Stimulated activated CD8-positive, alpha-beta memory T cell treated with anti-CD3 and anti-CD28 coated beads, Interleukin-12 subunit alpha, Interleukin-12 subunit beta, amount 100 ng/mL, for 1 hour (primary cell): ENCODE results near the gene TFPI.

ENCODE experiments used
- DNase-seq: peaks from one replicate; pipeline ENCODE4 v3.0.0-alpha.2; 2020; ENCODE audit warnings: low read depth

The TFPI gene

GRCh38 chr2:187503700-187504099, 50.5 kb downstream of the TFPI start:
- DNase-seq = no peak

GRCh38 chr2:187502467-187502866, 51.8 kb downstream of the TFPI start:
- DNase-seq = no peak

GRCh38 chr2:187500585-187501359, 53.5 kb downstream of the TFPI start:
- DNase-seq = no peak

GRCh38 chr2:187499941-187500532, 54.2 kb downstream of the TFPI start:
- no peak for DNase-seq

DNA sequence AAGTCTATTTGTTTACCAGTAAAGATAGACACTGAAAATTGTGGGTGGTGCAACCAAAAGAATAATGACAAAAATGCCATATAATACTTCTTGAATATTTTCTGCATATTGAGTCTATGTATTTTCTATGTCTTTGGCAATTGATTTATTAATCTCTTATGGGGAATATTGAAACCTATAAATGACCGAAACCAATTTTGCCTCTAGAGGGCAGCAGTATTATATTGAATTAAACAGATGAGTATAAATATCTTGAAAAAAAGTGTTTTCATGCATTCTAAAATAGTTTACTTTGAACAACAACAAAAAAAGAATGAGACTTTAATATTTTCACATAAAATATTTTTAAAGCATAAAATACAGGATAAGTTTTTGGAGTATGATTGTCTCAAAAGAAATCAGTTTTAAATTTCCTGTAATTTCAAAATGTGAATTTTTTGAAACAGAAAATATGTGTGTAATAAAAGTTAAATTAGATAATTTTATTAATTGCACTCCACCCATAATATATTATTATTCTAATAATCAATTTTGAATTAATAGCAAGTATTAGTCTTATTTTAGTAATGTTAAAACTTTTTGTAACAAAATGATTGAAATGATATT, 56.3 kb downstream of the TFPI start:
- DNase-seq = no peak

- DNase-seq = no peak
Measured at GRCh38 chr2:187497140-187497539, 57.1 kb downstream of the TFPI start.

DNA sequence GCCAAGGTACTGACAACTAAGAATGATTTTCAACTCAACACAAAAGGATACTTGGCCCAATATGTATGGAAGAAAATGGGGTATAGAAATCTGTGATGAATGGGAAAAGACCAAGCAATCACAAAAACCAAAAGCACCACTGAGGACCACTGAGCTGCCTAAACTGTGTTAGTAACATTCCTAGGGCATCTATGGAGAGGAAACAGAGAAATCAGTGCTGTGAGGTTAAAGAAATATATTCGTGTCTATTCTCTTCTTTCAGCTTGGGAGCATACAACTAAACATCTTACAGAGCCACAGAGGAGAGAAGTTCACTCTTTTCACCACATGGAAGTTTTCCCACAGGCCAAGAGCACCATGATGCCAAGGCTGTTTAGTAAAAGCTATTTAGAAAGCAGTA, 58.9 kb downstream of the TFPI start:
- DNase-seq = no peak

GRCh38 chr2:187493877-187494568, 60.2 kb downstream of the TFPI start:
- DNase-seq = no peak

DNA sequence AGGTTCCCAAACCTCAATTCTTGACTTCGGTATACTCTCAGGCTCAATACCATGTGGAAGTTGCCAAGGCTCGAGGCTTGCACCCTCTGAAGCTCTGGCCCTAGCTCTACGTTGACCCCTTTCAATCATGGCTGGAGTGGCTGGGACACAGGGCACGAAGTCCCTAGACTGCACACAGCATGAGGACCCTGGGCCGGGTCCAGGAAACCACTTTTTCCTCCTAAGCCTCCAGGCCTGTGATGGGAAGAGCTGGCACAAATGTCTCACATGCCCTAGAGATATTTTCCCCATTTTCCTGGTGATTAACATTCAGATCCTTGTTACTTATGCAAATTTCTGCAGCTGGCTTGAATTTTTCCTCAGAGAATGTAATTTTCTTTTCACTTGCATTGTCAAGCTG, 61.1 kb downstream of the TFPI start:
- no peak for DNase-seq

- no peak for DNase-seq
Measured at GRCh38 chr2:187486241-187486640, 68.0 kb downstream of the TFPI start.

- DNase-seq = no peak
Measured at GRCh38 chr2:187485523-187485922, 68.7 kb downstream of the TFPI start.

GRCh38 chr2:187483537-187483936, 70.7 kb downstream of the TFPI start:
- no peak for DNase-seq

- DNase-seq = no peak
Measured at GRCh38 chr2:187482796-187483195, 71.4 kb downstream of the TFPI start.

DNA sequence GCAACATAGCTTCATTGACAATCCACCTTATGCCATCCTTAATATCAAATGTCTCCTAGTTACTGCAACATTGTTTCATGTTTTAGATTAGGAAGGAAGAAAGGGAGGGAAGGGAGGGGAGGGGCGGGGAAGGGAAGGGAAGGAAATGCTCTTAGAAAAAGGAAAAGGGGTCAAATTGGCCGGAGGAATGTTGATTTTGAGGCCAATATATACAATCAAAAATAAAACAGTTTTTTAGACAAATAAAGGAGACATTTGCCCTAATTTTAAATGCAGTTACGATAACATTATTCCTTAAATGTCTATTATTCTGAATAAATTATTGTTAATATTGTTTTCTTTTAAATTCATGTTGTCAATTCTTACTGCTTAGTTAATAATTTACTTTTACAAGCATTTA, 72.7 kb downstream of the TFPI start:
- DNase-seq = no peak

DNA sequence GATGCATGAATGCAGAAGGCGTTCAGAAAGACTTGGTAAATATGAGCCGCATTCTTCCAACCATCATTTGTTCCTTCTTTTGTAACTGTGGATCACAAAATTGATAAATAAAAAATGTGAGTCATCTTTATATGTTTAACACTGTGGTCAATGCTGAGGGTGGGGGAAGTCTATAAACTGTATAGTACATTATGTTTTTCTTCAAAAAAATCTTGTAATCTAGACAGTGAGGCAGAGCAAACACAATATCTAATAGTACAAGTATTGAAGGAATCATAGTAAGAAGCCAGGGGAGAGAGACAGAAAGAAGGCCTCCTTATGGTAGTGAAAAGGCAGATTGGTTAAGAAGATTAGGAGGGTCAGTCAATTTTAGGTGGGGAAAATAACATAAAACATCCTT, 75.5 kb downstream of the TFPI start:
- no peak for DNase-seq

DNA sequence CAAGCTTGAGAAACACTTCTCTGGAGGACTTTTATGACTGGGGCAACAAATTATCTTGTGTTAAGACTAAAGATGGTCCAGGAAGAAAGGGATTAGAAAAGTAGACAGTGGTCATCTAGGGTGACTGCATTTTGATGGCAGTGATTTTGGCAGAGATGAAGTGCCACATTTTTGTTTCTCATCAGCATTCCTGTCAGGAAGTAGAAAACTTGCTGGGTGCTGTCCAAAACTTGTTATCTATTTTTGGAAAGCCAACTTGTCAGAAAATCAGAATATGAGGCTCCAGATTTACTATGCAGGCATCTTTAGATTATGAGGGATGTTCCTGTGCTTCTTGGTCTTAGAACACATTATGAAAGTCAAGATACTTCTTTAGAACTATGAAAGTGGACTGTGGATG, 77.2 kb downstream of the TFPI start:
- no peak for DNase-seq

GRCh38 chr2:187475499-187476248, 78.6 kb downstream of the TFPI start:
- DNase-seq = no peak

GRCh38 chr2:187470698-187471097, 83.5 kb downstream of the TFPI start:
- no peak for DNase-seq

DNA sequence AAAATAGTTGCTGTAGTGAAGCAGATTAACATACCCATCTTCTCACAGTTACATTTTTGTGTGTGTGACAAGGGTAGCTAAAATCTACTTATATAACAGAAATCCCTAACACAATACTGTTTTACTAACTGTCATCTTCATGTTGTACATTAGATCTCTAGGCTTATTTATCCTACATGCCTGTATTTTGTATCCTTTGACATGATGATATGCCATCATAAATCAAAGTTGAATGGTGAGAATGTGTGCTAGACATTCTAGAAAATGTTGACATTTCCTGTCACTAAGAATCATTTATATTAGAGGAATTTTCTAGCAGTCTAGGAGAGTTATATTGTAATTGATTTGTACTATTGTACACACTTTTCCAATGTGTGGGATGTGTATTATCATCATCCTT, 84.7 kb downstream of the TFPI start:
- no peak for DNase-seq

DNA sequence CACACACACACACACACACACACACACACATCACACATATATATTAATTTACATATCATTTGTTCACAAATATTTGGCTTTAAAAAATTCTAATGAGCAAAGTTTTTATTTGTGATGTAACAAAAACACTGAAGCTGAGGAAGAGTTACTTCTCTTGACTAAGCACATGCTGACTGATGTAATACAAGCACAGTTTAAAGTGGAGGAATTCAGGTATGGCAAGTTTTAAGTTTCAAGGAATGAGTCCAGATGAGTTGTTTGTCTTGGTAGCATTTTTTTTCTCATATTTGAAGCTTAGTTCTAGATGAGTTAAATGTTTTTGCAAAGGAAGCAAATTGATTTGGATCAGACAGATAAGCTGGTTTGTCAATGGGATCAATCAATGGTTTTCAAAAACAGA, 86.0 kb downstream of the TFPI start:
- DNase-seq = no peak

DNA sequence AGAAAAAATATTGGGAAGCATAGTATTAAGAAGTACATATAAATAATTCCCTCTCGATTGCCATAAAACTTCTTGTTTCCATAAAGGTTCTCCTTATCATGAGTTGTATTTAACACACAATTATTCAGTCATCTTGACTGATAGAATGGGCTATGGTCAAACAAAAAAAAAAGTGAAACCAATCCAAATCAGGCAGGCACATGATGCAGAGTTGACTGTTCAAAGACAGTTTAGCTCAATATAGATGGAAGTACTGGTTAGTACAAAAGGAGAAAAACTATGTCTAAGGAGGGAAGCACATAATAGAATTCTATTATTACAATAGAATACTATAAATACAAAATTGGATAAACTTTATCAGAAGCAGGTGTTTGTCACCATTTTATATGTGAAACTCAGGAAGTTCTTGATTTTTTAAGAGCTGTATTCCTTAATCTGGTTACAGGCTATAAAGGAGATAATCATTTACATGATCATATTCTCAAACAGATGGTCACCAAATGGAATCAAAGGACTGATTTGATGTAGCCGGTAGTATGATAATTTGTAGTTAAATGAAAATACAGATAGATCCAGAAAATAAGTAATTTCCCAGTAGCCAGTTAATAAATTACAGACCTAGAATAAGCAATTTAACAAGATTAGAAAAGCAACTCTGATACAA, 88.0 kb downstream of the TFPI start:
- DNase-seq = no peak

DNA sequence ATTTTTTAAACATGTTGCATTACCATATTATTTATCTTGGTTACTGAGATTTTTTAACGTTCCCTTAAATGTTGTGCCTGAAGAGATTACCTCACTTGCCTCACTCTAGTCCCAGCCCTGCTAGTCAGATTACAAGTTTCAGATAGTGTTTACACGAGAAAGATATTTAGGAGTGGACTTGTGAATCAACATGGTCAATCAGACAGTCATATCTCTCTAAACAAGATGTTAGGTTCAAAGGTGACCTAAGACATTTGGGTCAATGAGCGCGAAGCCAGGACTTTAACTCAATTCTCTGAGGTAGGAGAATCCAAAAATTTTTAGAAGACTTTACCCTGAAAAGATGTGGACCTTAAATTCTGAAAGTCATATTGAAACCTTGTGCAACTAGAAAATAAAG, 91.4 kb downstream of the TFPI start:
- no peak for DNase-seq
